ENCODE results near the gene CYSLTR2. TPM values are rescaled to one million over a fixed set of nuclear protein-coding genes. Genes with fewer than 3 reads are reported as not detected.
A peak's percentile ranks its signal among the peaks of the same experiment; 100 is the strongest.

The CYSLTR2 gene
- total RNA-seq, 1 experiment from 2014 or later = not detected

- CTCF ChIA-PET = no interaction called here
- H3K36me3 Mint-ChIP-seq (ENCODE audit: insufficient read depth, unreplicated experiment) = no peaks in the 10 kb centered on the region
- peaks cover 9% of the 10 kb centered on the region for H3K4me1 Mint-ChIP-seq (ENCODE audit: low read depth, unreplicated experiment)
- H3K27me3 Mint-ChIP-seq (ENCODE audit: unreplicated experiment) = no peaks in the 10 kb centered on the region
- no peak for DNase-seq
- BruUV-seq (replicated peaks) = no TSS peak
- no peak overlapping the region for H3K27ac Mint-ChIP-seq (ENCODE audit: unreplicated experiment)
- H3K9me3 Mint-ChIP-seq (ENCODE audit: low read depth, unreplicated experiment) = no peaks in the 10 kb centered on the region
- intact Hi-C loops (cut with micrococcal nuclease; ENCODE audit: unreplicated experiment) = no loop called here
- H3K4me3 Mint-ChIP-seq (ENCODE audit: low read depth, unreplicated experiment) = no peak overlapping the region
- TF ChIP-seq CTCF (IDR thresholded peaks at IDR 0.05; ENCODE audit: unreplicated experiment) = no peak
These were observed 93.1 kb downstream of the CYSLTR2 start for GRCh38 chr13:48746821-48747220.

DNA sequence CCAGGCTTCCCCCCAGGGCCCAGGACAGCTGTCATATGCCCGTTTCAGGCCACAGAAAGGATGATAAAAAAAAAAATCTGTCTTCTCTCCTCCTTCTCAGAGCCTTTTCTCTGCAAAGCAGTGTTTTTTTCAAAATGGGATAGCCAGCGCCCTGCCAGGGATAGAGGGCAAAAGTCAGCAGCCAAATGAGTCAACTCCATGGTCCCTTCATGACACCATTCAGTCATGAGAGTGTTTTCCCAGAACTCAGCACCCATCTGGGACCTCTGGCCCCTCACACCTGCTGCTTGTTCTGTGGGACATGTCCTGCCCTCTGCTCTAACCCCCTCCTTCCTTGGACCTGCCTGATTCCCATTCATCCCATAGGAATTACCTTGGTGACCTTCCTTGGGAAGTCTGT is 95.0 kb downstream of the CYSLTR2 start:
- CTCF ChIA-PET = no interaction called here
- H3K4me3 Mint-ChIP-seq (ENCODE audit: low read depth, unreplicated experiment) = no peak overlapping the region
- no peak for TF ChIP-seq CTCF (IDR thresholded peaks at IDR 0.05; ENCODE audit: unreplicated experiment)
- peaks cover 9% of the 10 kb centered on the region for H3K4me1 Mint-ChIP-seq (ENCODE audit: low read depth, unreplicated experiment)
- H3K27me3 Mint-ChIP-seq (ENCODE audit: unreplicated experiment) = no peaks in the 10 kb centered on the region
- intact Hi-C loops (cut with micrococcal nuclease; ENCODE audit: unreplicated experiment) = no loop called here
- H3K9me3 Mint-ChIP-seq (ENCODE audit: low read depth, unreplicated experiment) = no peaks in the 10 kb centered on the region
- H3K36me3 Mint-ChIP-seq (ENCODE audit: insufficient read depth, unreplicated experiment) = no peaks in the 10 kb centered on the region
- H3K27ac Mint-ChIP-seq (ENCODE audit: unreplicated experiment) = no peak overlapping the region
- DNase-seq = no peak
- BruUV-seq (replicated peaks) = no TSS peak

- Mint-ChIP-seq H3K9me3 (ENCODE audit: low read depth, unreplicated experiment) (no peaks in the 10 kb centered on the region), H3K27me3 (ENCODE audit: unreplicated experiment) (no peaks in the 10 kb centered on the region), H3K4me1 (ENCODE audit: low read depth, unreplicated experiment) (peaks cover 9% of the 10 kb centered on the region), H3K4me3 (ENCODE audit: low read depth, unreplicated experiment) (no peak overlapping the region), H3K27ac (ENCODE audit: unreplicated experiment) (no peak overlapping the region), H3K36me3 (ENCODE audit: insufficient read depth, unreplicated experiment) (no peaks in the 10 kb centered on the region)
- DNase-seq = no peak
- intact Hi-C loops (cut with micrococcal nuclease; ENCODE audit: unreplicated experiment) = no loop called here
- CTCF ChIA-PET = no interaction called here
- no TSS peak for BruUV-seq (replicated peaks)
- TF ChIP-seq CTCF (IDR thresholded peaks at IDR 0.05; ENCODE audit: unreplicated experiment) = no peak
These were observed 95.4 kb downstream of the CYSLTR2 start for GRCh38 chr13:48749144-48749543.

- intact Hi-C loops (cut with micrococcal nuclease; ENCODE audit: unreplicated experiment) = no loop called here
- H3K36me3 Mint-ChIP-seq (ENCODE audit: insufficient read depth, unreplicated experiment) = no peaks in the 10 kb centered on the region
- H3K4me1 Mint-ChIP-seq (ENCODE audit: low read depth, unreplicated experiment) = peaks cover 9% of the 10 kb centered on the region
- CTCF ChIA-PET = no interaction called here
- no peaks in the 10 kb centered on the region for H3K27me3 Mint-ChIP-seq (ENCODE audit: unreplicated experiment)
- no TSS peak for BruUV-seq (replicated peaks)
- DNase-seq = peak; percentile 75
- peak overlapping the region; percentile 9 for H3K27ac Mint-ChIP-seq (ENCODE audit: unreplicated experiment)
- peak; percentile 24 for TF ChIP-seq CTCF (IDR thresholded peaks at IDR 0.05; ENCODE audit: unreplicated experiment)
- H3K9me3 Mint-ChIP-seq (ENCODE audit: low read depth, unreplicated experiment) = no peaks in the 10 kb centered on the region
- no peak overlapping the region for H3K4me3 Mint-ChIP-seq (ENCODE audit: low read depth, unreplicated experiment)
These were observed 96.2 kb downstream of the CYSLTR2 start for GRCh38 chr13:48749699-48750473.

All from Calu3 (cell line).